Thymus (tissue), 11 donors: ENCODE data around the gene FCHO2. TPM values are rescaled to one million over a fixed set of nuclear protein-coding genes. Genes with fewer than 3 reads are reported as not detected.
A peak's percentile ranks its signal among the peaks of the same experiment; 100 is the strongest.
"Not testable (repeated sequence)": the region's sequence is repeated elsewhere in the genome, so short reads cannot be mapped to it uniquely, and the experiment has no call there.

Experiments
- DNase-seq, 9 donors: peaks; one replicate each; pipeline ENCODE4 v3.0.0-alpha.2; 2013; ENCODE audit warnings: low spot score in 9 of 9, low read depth in 6 of 9, missing footprints in 1 of 9
- H3K27ac ChIP-seq, 2 donors: one replicate each; pipeline ENCODE4 v1.5.1; 2013; ENCODE audit warnings: control low read depth in 1 of 2, low read depth in 1 of 2, low read length in 1 of 2, mild to moderate bottlenecking in 1 of 2, moderate library complexity in 1 of 2
- H3K27me3 ChIP-seq, 2 donors: one replicate each; pipeline ENCODE4 v1.5.1; 2013; ENCODE audit warnings: low read length in 1 of 2; ENCODE audit not compliant: control insufficient read depth in 2 of 2, insufficient read depth in 1 of 2
- H3K36me3 ChIP-seq, 2 donors: one replicate each; pipeline ENCODE4 v1.5.1; 2013; ENCODE audit warnings: low read length in 1 of 2, mild to moderate bottlenecking in 1 of 2, moderate library complexity in 1 of 2; ENCODE audit not compliant: control insufficient read depth in 2 of 2, insufficient read depth in 2 of 2
- H3K4me1 ChIP-seq, 2 donors: one replicate each; pipeline ENCODE4 v1.5.1; 2013; ENCODE audit warnings: low read length in 2 of 2; ENCODE audit not compliant: control insufficient read depth in 2 of 2, insufficient read depth in 2 of 2
- H3K4me3 ChIP-seq, 2 donors: one replicate each; pipeline ENCODE4 v1.5.1; 2013; ENCODE audit warnings: low read length in 2 of 2, control low read depth in 1 of 2, mild to moderate bottlenecking in 1 of 2
- H3K9me3 ChIP-seq, 2 donors: one replicate each; pipeline ENCODE4 v1.5.1; 2013; ENCODE audit warnings: low read length in 1 of 2, mild to moderate bottlenecking in 1 of 2; ENCODE audit not compliant: control insufficient read depth in 2 of 2, insufficient read depth in 1 of 2
- WGBS: extraction: QIAGEN DNeasy Blood & Tissue Kit; methylation state at CpG from one replicate; pipeline ENCODE4 v1.1.7; 2013; 5-methylcytosine and 5-hydroxymethylcytosine counted together
- polyA plus RNA-seq: library from polyadenylated mRNA; stranded (reverse); fragments of 200-250 nt; gene quantifications from one replicate; pipeline ENCODE4 v1.2.3, GENCODE V29; 2013
- total RNA-seq: library from RNA; stranded (reverse); fragments of 120-200 nt; gene quantifications from one replicate; pipeline ENCODE4 v1.2.4, GENCODE V29; 2013
- donor health status: healthy.

FCHO2 gene
- total and polyA plus RNA-seq, 2 donors = 7.7 to 17.8 TPM

DNA sequence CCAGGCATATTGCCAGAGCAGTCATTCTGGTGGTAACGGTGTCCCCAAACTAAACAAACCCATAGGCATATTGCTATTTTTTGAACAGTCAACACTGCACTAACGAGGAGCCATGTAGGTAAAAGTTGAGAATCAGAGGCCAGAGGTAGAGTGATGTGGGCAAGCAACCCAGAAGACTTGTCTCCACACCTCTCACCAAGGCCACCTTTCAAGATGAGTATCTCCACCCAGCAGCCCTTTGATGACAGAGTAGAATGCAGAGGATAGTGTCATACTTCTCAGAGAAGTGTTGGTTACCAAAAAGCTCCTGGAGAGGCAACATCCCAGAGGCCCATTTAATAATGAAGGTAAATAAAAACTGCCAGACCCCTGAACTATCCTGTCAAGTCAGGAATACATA, 63.9 kb downstream of the FCHO2 start:
- no peaks in the 10 kb centered on the region for H3K36me3 ChIP-seq
- no peak overlapping the region for H3K27ac ChIP-seq
- no peak for DNase-seq
- H3K4me3 ChIP-seq = no peak overlapping the region
- H3K9me3 ChIP-seq = no peaks in the 10 kb centered on the region
- H3K27me3 ChIP-seq = no peaks in the 10 kb centered on the region
- 90% methylated on average over 2 of the region's 2 CpGs for WGBS
- no peaks in the 10 kb centered on the region for H3K4me1 ChIP-seq

DNA sequence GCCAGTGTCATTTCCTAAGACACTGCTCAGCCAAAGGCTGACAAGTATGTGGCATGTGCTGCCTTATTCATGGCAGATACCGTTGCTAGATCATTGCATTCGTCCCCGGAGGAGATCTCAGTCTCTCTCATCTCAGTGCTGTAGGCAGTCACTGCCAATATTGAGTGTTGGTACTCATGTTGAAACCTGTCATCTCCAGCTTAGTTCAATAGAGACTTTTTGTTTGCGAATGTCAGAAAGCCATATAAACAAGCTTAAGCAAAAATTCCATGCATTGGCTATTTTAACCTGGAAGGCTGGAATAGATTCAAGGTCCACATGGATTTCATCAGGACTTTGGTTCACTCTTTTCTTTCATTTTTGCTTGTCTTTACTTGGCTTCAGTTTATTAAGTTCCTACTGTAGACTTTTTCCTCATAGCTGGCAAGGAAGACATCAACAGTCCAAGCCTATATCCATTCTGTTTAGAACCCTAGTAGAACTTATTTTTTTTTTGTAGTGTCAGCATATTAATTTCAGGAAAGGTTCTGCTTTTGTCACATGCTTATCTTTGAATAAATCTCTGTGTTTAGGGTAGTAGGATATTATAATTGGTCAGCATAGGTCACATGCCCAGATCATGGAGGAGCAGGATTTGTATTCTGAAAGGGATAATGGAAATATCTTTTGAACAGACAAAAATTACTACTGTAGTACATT, 66.8 kb downstream of the FCHO2 start:
- WGBS = 93% methylated on average over 4 of the region's 4 CpGs
- no peak overlapping the region for H3K27ac ChIP-seq

GRCh38 chr5:73024946-73025544, 69.2 kb downstream of the FCHO2 start:
- not testable (repeated sequence) for H3K27me3 ChIP-seq, H3K4me1 ChIP-seq, H3K9me3 ChIP-seq, DNase-seq, H3K4me3 ChIP-seq, H3K27ac ChIP-seq, H3K36me3 ChIP-seq
- 97% methylated on average over 9 of the region's 9 CpGs for WGBS

More for the DNA sequence above, 66.8 kb downstream of the FCHO2 start:
- H3K4me3 ChIP-seq = no peak overlapping the region
- no peaks in the 10 kb centered on the region for H3K36me3 ChIP-seq
- H3K4me1 ChIP-seq = no peaks in the 10 kb centered on the region
- DNase-seq = no peak
- no peaks in the 10 kb centered on the region for H3K9me3 ChIP-seq
- no peaks in the 10 kb centered on the region for H3K27me3 ChIP-seq

GRCh38 chr5:73027361-73027760, 71.5 kb downstream of the FCHO2 start:
- H3K27ac ChIP-seq = no peak overlapping the region
- no peaks in the 10 kb centered on the region for H3K27me3 ChIP-seq
- no peak for DNase-seq
- no peaks in the 10 kb centered on the region for H3K9me3 ChIP-seq
- no peaks in the 10 kb centered on the region for H3K36me3 ChIP-seq
- WGBS = 97% methylated on average over 2 of the region's 2 CpGs
- no peaks in the 10 kb centered on the region for H3K4me1 ChIP-seq
- no peak overlapping the region for H3K4me3 ChIP-seq

DNA sequence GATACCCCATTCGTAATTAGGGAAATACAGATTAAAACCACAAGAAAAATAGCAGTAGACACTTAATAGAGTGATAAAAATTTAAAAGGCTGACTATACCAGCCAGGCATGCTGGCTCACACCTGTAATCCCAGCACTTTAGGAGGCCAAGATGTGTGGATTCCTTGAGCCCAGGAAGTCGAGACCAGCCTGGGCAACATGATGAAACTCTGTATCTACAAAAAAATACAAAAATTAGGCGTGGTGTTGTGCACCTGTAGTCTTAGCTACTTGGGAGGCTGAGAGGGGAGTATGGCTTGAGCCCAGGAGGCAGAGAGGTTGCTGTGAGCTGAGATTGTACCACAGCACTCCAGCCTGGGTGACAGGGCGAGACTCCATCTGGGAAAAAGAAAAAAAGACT, 72.0 kb downstream of the FCHO2 start:
- Histone ChIP-seq H3K36me3 (no peaks in the 10 kb centered on the region), H3K4me3 (no peak overlapping the region), H3K4me1 (no peaks in the 10 kb centered on the region), H3K27ac (no peak overlapping the region), H3K9me3 (no peaks in the 10 kb centered on the region), H3K27me3 (no peaks in the 10 kb centered on the region)
- WGBS = 93% methylated on average over 4 of the region's 4 CpGs
- DNase-seq = no peak

- 92% methylated on average over 1 of the region's 1 CpG for WGBS
- Histone ChIP-seq H3K27me3 (no peaks in the 10 kb centered on the region), H3K9me3 (no peaks in the 10 kb centered on the region), H3K36me3 (no peaks in the 10 kb centered on the region), H3K4me1 (no peaks in the 10 kb centered on the region), H3K4me3 (no peak overlapping the region), H3K27ac (no peak overlapping the region)
- DNase-seq = no peak
Observed at GRCh38 chr5:73028991-73029595, 73.3 kb downstream of the FCHO2 start.

DNA sequence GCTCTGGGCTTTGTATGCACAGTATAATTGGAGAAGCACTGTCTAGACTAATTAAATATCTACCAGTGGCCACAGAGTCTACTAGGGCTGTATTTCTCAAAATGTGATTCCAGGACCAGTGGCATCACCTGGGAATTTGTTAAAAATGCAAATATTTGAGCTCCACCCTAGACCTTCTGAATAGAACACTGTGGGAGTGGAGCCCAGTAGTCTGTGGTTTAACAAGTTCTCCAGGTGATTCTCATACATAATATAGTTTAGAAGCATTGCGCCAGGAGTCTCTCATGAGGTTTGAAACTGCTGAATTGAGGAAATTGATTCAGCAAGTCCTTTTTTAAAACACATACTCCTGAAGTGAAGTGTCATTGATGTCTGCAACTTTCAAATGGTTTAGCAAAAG, 74.7 kb downstream of the FCHO2 start:
- Histone ChIP-seq H3K9me3 (no peaks in the 10 kb centered on the region), H3K27ac (no peak overlapping the region), H3K4me3 (no peak overlapping the region), H3K4me1 (no peaks in the 10 kb centered on the region), H3K36me3 (no peaks in the 10 kb centered on the region), H3K27me3 (no peaks in the 10 kb centered on the region)
- 94% methylated on average over 1 of the region's 1 CpG for WGBS
- no peak for DNase-seq

GRCh38 chr5:73030995-73031394, 75.2 kb downstream of the FCHO2 start:
- no peaks in the 10 kb centered on the region for H3K27me3 ChIP-seq
- H3K36me3 ChIP-seq = no peaks in the 10 kb centered on the region
- no peaks in the 10 kb centered on the region for H3K9me3 ChIP-seq
- H3K4me3 ChIP-seq = no peak overlapping the region
- H3K4me1 ChIP-seq = no peaks in the 10 kb centered on the region
- DNase-seq = no peak
- H3K27ac ChIP-seq = no peak overlapping the region

GRCh38 chr5:73031839-73032238, 76.0 kb downstream of the FCHO2 start:
- 92% methylated on average over 2 of the region's 2 CpGs for WGBS
- Histone ChIP-seq H3K27ac (no peak overlapping the region), H3K4me3 (no peak overlapping the region), H3K36me3 (no peaks in the 10 kb centered on the region), H3K9me3 (no peaks in the 10 kb centered on the region), H3K27me3 (no peaks in the 10 kb centered on the region), H3K4me1 (no peaks in the 10 kb centered on the region)
- DNase-seq = peak in 1 of 9 donors; percentile 5
